Astrocyte (in vitro differentiated cells and primary cell): ENCODE data around the gene ALLC. TPM values are rescaled to one million over a fixed set of nuclear protein-coding genes. Genes with fewer than 3 reads are reported as not detected.

Source experiments
- DNase-seq: peaks from one replicate; pipeline ENCODE4 v3.0.0-alpha.2; 2010; ENCODE audit warnings: low read depth
- FAIRE-seq: peaks from 2 replicates; lab custom pipeline; 2011; peaks lifted over from hg19 to GRCh38; lab: Jason Lieb, UNC
- H2AFZ ChIP-seq: 2 replicates; pipeline ENCODE4 v1.6.0; 2012; ENCODE audit warnings: low read depth, low read length, inconsistent platforms
- H3K27ac ChIP-seq: 2 replicates; pipeline ENCODE4 v1.5.1; 2011; ENCODE audit warnings: low read depth, low read length, inconsistent platforms
- H3K27me3 ChIP-seq: 2 replicates; pipeline ENCODE4 v1.6.0; 2011; ENCODE audit warnings: low read length, inconsistent platforms; ENCODE audit not compliant: insufficient read depth
- H3K36me3 ChIP-seq: 2 replicates; pipeline ENCODE4 v1.5.1; 2011; ENCODE audit warnings: low read length, inconsistent platforms; ENCODE audit not compliant: insufficient read depth
- H3K4me1 ChIP-seq: 2 replicates; pipeline ENCODE4 v1.5.1; 2011; ENCODE audit warnings: low read length, inconsistent platforms; ENCODE audit not compliant: insufficient read depth
- H3K4me2 ChIP-seq: 2 replicates; pipeline ENCODE4 v1.6.0; 2012; ENCODE audit warnings: low read length, inconsistent platforms
- H3K4me3 ChIP-seq: 2 replicates; pipeline ENCODE4 v1.5.1; 2011; ENCODE audit warnings: low read depth, mild to moderate bottlenecking, low read length, inconsistent platforms; ENCODE audit not compliant: insufficient read depth
- H3K79me2 ChIP-seq: 2 replicates; pipeline ENCODE4 v1.6.0; 2012; ENCODE audit warnings: mild to moderate bottlenecking, low read length, inconsistent platforms; ENCODE audit not compliant: insufficient read depth
- H3K9ac ChIP-seq: 2 replicates; pipeline ENCODE4 v1.6.0; 2012; ENCODE audit warnings: mild to moderate bottlenecking, low read length, inconsistent platforms
- H3K9me3 ChIP-seq: 2 replicates; pipeline ENCODE4 v1.5.1; 2012; ENCODE audit warnings: low read depth, mild to moderate bottlenecking, low read length, inconsistent platforms; ENCODE audit not compliant: insufficient read depth
- H4K20me1 ChIP-seq: 2 replicates; pipeline ENCODE4 v1.6.0; 2012; ENCODE audit warnings: low read length, inconsistent platforms; ENCODE audit not compliant: insufficient read depth
- H3K27ac Mint-ChIP-seq: one replicate; pipeline ENCODE4 v1.8.0; 2021; ENCODE audit warnings: mild to moderate bottlenecking, mixed read lengths; ENCODE audit not compliant: unreplicated experiment
- H3K27me3 Mint-ChIP-seq: one replicate; pipeline ENCODE4 v1.8.0; 2021; ENCODE audit warnings: low read depth, mixed read lengths; ENCODE audit not compliant: unreplicated experiment
- H3K36me3 Mint-ChIP-seq: one replicate; pipeline ENCODE4 v1.8.0; 2021; ENCODE audit warnings: low read depth, mixed read lengths; ENCODE audit not compliant: unreplicated experiment
- H3K4me1 Mint-ChIP-seq: one replicate; pipeline ENCODE4 v1.8.0; 2021; ENCODE audit warnings: low read depth, mixed read lengths; ENCODE audit not compliant: unreplicated experiment
- H3K4me3 Mint-ChIP-seq: one replicate; pipeline ENCODE4 v1.8.0; 2021; ENCODE audit warnings: mild to moderate bottlenecking, moderate library complexity, mixed read lengths; ENCODE audit not compliant: unreplicated experiment
- H3K9me3 Mint-ChIP-seq: one replicate; pipeline ENCODE4 v1.8.0; 2021; ENCODE audit warnings: mild to moderate bottlenecking, mixed read lengths; ENCODE audit not compliant: unreplicated experiment
- CTCF ChIP-seq: IDR thresholded peaks from 2 replicates; pipeline ENCODE4 v1.5.1; 2011; ENCODE audit warnings: low read depth, mild to moderate bottlenecking, inconsistent platforms, low read length, moderate library complexity; ENCODE audit not compliant: insufficient read depth
- EZH2 ChIP-seq: IDR thresholded peaks from 2 replicates; pipeline ENCODE4 v1.6.1; 2012; ENCODE audit warnings: mild to moderate bottlenecking, low read length, inconsistent platforms; ENCODE audit not compliant: insufficient read depth
- total RNA-seq: library from RNA; stranded (reverse); gene quantifications from 2 replicates; pipeline ENCODE4 v1.2.1, GENCODE V29; 2021

The ALLC gene
- total RNA-seq, 1 donor from 2014 or later = not detected

GRCh38 chr2:3637311-3637675 lies 20.7 kb upstream of the ALLC start:
- no peak overlapping the region for H3K4me3 Mint-ChIP-seq
- Histone ChIP-seq H4K20me1 (no peaks in the 10 kb centered on the region), H2AFZ (no peak overlapping the region), H3K36me3 (no peaks in the 10 kb centered on the region), H3K79me2 (no peaks in the 10 kb centered on the region), H3K27me3 (no peaks in the 10 kb centered on the region), H3K9me3 (no peaks in the 10 kb centered on the region), H3K4me3 (no peak overlapping the region), H3K4me1 (no peaks in the 10 kb centered on the region), H3K9ac (no peak overlapping the region), H3K4me2 (no peak overlapping the region), H3K27ac (no peak overlapping the region)
- H3K27ac Mint-ChIP-seq = no peak overlapping the region
- no peaks in the 10 kb centered on the region for H3K9me3 Mint-ChIP-seq
- peaks cover 40% of the 10 kb centered on the region for H3K27me3 Mint-ChIP-seq
- TF ChIP-seq CTCF = no peak
- no peak for TF ChIP-seq EZH2
- no peaks in the 10 kb centered on the region for H3K4me1 Mint-ChIP-seq
- FAIRE-seq (no peak), DNase-seq (no peak)
- no peaks in the 10 kb centered on the region for H3K36me3 Mint-ChIP-seq

GRCh38 chr2:3637692-3638455 lies 20.1 kb upstream of the ALLC start:
- peaks cover 40% of the 10 kb centered on the region for H3K27me3 Mint-ChIP-seq
- no peaks in the 10 kb centered on the region for H3K27me3 ChIP-seq
- no peak overlapping the region for H3K4me2 ChIP-seq
- no peaks in the 10 kb centered on the region for H3K4me1 ChIP-seq
- H3K4me1 Mint-ChIP-seq = no peaks in the 10 kb centered on the region
- H2AFZ ChIP-seq = no peak overlapping the region
- no peaks in the 10 kb centered on the region for H3K9me3 ChIP-seq
- no peak overlapping the region for H3K4me3 ChIP-seq
- H3K9me3 Mint-ChIP-seq = no peaks in the 10 kb centered on the region
- H3K4me3 Mint-ChIP-seq = no peak overlapping the region
- no peak overlapping the region for H3K9ac ChIP-seq
- FAIRE-seq (no peak), DNase-seq (no peak)
- no peak for TF ChIP-seq CTCF
- TF ChIP-seq EZH2 = no peak
- H3K36me3 Mint-ChIP-seq = no peaks in the 10 kb centered on the region
- H4K20me1 ChIP-seq = no peaks in the 10 kb centered on the region
- no peak overlapping the region for H3K27ac ChIP-seq
- no peaks in the 10 kb centered on the region for H3K36me3 ChIP-seq
- no peaks in the 10 kb centered on the region for H3K79me2 ChIP-seq
- no peak overlapping the region for H3K27ac Mint-ChIP-seq

- FAIRE-seq = no peak
Observed at GRCh38 chr2:3638456-3638810, 19.6 kb upstream of the ALLC start.

More at GRCh38 chr2:3638456-3638810, 19.6 kb upstream of the ALLC start:
- Mint-ChIP-seq H3K4me1 (no peaks in the 10 kb centered on the region), H3K4me3 (no peak overlapping the region), H3K36me3 (no peaks in the 10 kb centered on the region), H3K9me3 (no peaks in the 10 kb centered on the region), H3K27me3 (peaks cover 37% of the 10 kb centered on the region), H3K27ac (no peak overlapping the region)
- TF ChIP-seq CTCF = no peak
- no peak for TF ChIP-seq EZH2
- H2AFZ ChIP-seq = no peak overlapping the region
- no peaks in the 10 kb centered on the region for H3K79me2 ChIP-seq
- H3K4me2 ChIP-seq = no peak overlapping the region
- H3K36me3 ChIP-seq = no peaks in the 10 kb centered on the region
- no peaks in the 10 kb centered on the region for H3K4me1 ChIP-seq
- no peak overlapping the region for H3K27ac ChIP-seq
- H3K27me3 ChIP-seq = no peaks in the 10 kb centered on the region
- H3K9ac ChIP-seq = no peak overlapping the region
- H4K20me1 ChIP-seq = no peaks in the 10 kb centered on the region
- DNase-seq = no peak
- H3K4me3 ChIP-seq = no peak overlapping the region
- H3K9me3 ChIP-seq = no peaks in the 10 kb centered on the region
